GM21576 (cell line): ENCODE data around the gene C18orf63.

Experiments
- ATAC-seq: cut with Tn5 transposase; IDR thresholded peaks from one replicate; pipeline ENCODE4 v1.9.1; 2021; ENCODE audit warnings: mild to moderate bottlenecking, moderate library complexity; ENCODE audit not compliant: unreplicated experiment

The C18orf63 gene

GRCh38 chr18:74373428-74373827, 57.8 kb downstream of the C18orf63 start:
- ATAC-seq, result no peak

DNA sequence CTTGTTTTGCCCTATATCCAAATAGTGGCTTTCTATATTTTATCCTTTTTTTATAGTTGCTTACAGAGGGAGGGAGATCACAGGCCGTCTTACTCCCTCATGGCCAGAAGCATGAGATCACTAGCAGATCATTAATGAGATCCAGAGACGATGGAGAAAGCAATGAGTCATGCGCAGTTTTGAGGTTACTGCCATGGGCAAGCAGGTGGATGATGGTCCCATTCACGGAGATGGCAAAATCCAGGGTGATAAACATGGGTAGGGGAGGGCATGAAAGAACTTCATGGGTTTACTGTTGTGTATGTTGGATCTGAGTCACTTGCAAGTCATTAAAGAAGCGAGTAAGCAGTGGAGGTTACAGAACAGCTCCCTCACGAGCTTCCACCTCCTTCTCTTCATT, 60.4 kb downstream of the C18orf63 start:
- ATAC-seq, result no peak

GRCh38 chr18:74376523-74376922, 60.9 kb downstream of the C18orf63 start:
- no peak for ATAC-seq

- ATAC-seq, result no peak
These were observed 62.1 kb downstream of the C18orf63 start for GRCh38 chr18:74377776-74378175.

DNA sequence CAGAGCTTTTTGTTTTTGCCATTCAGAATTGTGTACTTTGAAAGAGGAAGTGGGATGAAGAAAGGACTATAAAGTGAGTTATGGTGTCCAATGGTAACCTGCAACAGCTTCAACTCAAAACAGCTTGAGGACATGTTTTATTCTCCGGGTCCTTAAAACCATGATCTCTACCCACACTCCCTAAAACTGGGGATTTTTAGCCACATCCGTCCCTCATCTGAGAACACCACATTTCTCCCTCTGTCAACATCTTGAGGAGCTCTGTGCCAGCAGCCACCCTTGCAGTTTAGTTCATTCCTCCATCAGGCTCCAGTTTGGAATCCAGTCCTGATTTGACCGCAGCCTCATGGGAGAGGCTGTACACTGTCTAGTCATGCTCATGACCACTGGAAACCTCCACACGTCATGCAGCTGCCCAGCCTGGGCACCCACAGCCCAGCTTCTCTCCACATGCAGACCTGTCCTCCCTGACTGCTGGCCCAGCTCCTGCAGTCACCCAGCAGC, 62.6 kb downstream of the C18orf63 start:
- ATAC-seq, result no peak

- no peak for ATAC-seq
These were observed 65.3 kb downstream of the C18orf63 start for GRCh38 chr18:74380916-74381315.

- ATAC-seq, result no peak
These were observed 66.1 kb downstream of the C18orf63 start for GRCh38 chr18:74381621-74382295.

- ATAC-seq, result no peak
These were observed 66.9 kb downstream of the C18orf63 start for GRCh38 chr18:74382481-74383017.

DNA sequence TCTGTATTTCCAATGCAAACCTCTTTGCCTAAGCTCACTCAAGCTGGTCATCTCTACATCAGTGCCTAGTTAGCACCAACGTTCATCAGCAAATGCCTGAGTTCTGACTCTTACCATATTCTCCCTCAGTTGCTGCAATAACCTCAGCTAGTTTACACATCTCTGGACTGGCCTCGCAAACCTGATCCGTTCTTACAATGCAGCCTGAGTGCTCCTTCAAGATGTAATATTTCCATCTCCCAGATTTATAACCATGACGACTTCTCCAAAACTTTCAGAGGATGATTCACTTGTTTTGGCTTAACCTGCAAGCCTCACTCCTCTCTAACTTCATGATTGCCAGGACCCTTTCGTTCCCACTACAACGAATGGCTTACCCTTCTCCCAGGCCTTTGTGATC, 71.7 kb downstream of the C18orf63 start:
- no peak for ATAC-seq

GRCh38 chr18:74388227-74388626, 72.6 kb downstream of the C18orf63 start:
- ATAC-seq, result no peak

GRCh38 chr18:74389171-74389927, 73.7 kb downstream of the C18orf63 start:
- ATAC-seq, result no peak

DNA sequence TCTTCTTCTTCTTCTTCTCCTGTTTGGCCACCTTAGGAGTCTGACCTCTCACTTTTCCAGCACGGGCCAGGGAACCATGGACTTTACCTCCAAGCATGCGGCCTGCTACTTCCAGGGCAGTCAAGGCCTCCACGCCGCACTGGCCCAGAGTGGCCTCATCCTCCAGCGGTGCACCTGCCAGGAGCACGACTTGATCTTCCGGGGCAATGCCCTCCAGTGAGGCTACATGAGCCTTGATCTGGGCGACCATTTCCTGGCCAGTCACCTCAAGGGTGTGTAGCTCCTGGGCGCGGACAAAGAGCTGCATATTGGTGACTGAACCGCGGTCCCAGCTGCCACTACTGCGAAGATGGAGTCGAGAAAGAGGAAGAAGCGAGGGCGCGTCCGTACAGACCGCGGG, 74.4 kb downstream of the C18orf63 start:
- ATAC-seq, result no peak

- no peak for ATAC-seq
These were observed 75.3 kb downstream of the C18orf63 start for GRCh38 chr18:74390900-74391299.

DNA sequence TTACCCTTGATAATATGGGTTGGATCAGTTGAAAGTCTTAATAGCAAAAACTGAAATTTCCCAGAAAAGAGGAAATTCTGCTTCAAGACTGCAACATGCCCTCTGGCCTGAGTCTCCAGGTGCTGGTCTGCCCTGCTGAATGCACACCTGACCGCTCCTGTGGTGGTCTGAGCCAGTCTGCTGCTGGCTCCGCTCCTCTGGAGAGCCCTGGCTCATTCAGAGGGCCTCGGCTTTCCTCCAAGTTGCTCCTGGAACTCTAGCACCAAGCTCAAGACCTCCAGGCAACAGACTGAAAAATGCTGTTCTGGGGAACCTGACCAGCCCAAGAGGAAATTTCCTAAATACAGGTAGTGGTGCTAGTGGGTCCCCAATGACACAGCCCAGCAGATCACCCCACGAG, 76.7 kb downstream of the C18orf63 start:
- ATAC-seq, result no peak

- ATAC-seq, result no peak
These were observed 79.4 kb downstream of the C18orf63 start for GRCh38 chr18:74395006-74395405.

DNA sequence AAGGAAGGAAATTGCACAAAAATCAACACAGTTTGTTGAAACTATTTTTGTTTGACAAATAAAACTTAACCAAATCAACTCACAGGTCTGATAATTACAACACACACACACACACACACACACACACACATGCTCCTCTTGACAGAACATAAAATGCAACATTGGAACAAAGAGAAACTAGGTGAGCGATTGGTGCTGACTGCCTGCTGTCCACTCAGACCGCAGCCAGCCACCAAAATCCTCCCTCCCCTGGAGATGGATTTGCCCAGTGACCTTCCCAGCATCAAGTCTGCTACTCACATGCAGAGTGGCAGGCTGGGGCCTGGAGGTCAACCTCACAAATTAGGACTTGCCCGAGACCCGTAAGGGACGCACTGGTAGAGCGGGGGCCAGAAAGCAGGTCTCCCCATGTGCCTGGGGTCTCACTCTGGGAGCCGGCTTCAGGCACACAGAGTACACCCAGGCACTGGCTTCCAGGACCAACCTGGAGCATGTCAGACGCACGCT, 80.1 kb downstream of the C18orf63 start:
- ATAC-seq, result no peak

GRCh38 chr18:74396171-74397169, 80.8 kb downstream of the C18orf63 start:
- ATAC-seq, result no peak

- ATAC-seq, result no peak
These were observed 81.9 kb downstream of the C18orf63 start for GRCh38 chr18:74397572-74397971.

GRCh38 chr18:74399091-74399887, 83.7 kb downstream of the C18orf63 start:
- no peak for ATAC-seq

DNA sequence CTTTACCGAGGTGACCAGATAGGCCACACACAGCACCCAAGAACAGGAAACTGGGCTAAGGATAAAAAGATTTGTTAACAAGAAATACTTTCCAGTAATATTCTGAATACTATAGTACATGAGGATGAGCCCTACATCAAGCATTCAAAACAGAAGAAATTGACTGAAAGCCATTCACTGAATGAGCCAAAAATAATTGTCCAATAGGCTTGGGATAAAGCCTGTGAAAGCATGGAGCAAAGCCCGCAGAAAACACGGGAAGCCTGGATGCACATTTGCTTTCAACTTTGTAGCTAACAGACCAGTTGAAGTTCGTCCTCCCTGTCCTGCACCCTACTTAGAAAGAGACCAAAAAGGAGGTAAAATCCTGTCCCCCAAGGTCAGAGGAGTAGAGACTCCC, 85.2 kb downstream of the C18orf63 start:
- ATAC-seq, result no peak
